Measurements from ENCODE around the gene SBF2. TPM values are rescaled to one million over a fixed set of nuclear protein-coding genes. Genes with fewer than 3 reads are reported as not detected.
A peak's percentile ranks its signal among the peaks of the same experiment; 100 is the strongest.
"Not testable (repeated sequence)": the region's sequence is repeated elsewhere in the genome, so short reads cannot be mapped to it uniquely, and the experiment has no call there.

The SBF2 gene
- total and polyA plus RNA-seq, 9 of the 15 experiments (the other 6 are each of a cell fraction or from before 2014, with no cell fraction given) = 0.80 to 9.5 (median 5.0) TPM

- TF ChIP-seq ZNF316 (IDR thresholded peaks at IDR 0.05) = peak; percentile 74
These were observed 163.1 kb downstream of the SBF2 start (continued) for GRCh38 chr11:10130875-10131274.

- H3K36me3 ChIP-seq (ENCODE audit: control insufficient read depth, insufficient read depth, low read length); ATAC-seq; H3K4me2 ChIP-seq (ENCODE audit: insufficient read depth, low read length); H3K27me3 ChIP-seq (ENCODE audit: control insufficient read depth in 2 of 2, insufficient read depth in 2 of 2, low read length in 2 of 2); FAIRE-seq; H3K27ac ChIP-seq (ENCODE audit: extremely low read depth, low read depth, low read length); in situ Hi-C loops (cut with MboI); H3K9ac ChIP-seq (ENCODE audit: insufficient read depth in 1 of 2, low read depth in 2 of 2, low read length in 2 of 2); BruUV-seq (replicated peaks); H3K9me1 ChIP-seq (ENCODE audit: control insufficient read depth, insufficient read depth, low read length); H3K4me1 ChIP-seq (replicated peaks in 1 of 2; ENCODE audit: control insufficient read depth in 2 of 2, insufficient read depth in 2 of 2, low read length in 2 of 2); H3K9me3 ChIP-seq (replicated peaks; ENCODE audit: control insufficient read depth, insufficient read depth, low read depth, low read length); DNase-seq (ENCODE audit: extremely low read depth in 1 of 4, low spot score in 3 of 4); H3K4me3 ChIP-seq; CTCF ChIA-PET (ENCODE audit: low intra/inter-chr PET ratio); H3K79me2 ChIP-seq (ENCODE audit: control insufficient read depth, insufficient read depth, low read length); H2AFZ ChIP-seq (ENCODE audit: low read depth, low read length); H4K20me1 ChIP-seq (replicated peaks; ENCODE audit: control insufficient read depth, insufficient read depth, low read length): not testable (repeated sequence)
- 8% methylated on average over 8 of the region's 8 CpGs for WGBS (ENCODE audit: insufficient coverage, low coverage, missing lambda C conversion rate)
- POLR2A ChIA-PET = interaction anchor here (0.6 kb wide), 1 partner anchor 318 kb away, joined by 4 read pairs; no protein-coding TSS in a partner anchor
- intact Hi-C loops (cut with micrococcal nuclease) = loop anchor here (10.0 kb wide), 1 partner anchor 56 kb away; no protein-coding TSS in a partner anchor
These were observed 164.8 kb downstream of the SBF2 start for GRCh38 chr11:10129184-10129583.

- H3K9me1 ChIP-seq (ENCODE audit: control insufficient read depth, insufficient read depth, low read length) = no peaks in the 10 kb centered on the region
- H3K36me3 ChIP-seq (ENCODE audit: control insufficient read depth, insufficient read depth, low read length) = no peaks in the 10 kb centered on the region
- no peaks in the 10 kb centered on the region for H3K9me3 ChIP-seq (replicated peaks; ENCODE audit: control insufficient read depth, insufficient read depth, low read depth, low read length)
- ATAC-seq = no peak
- H3K79me2 ChIP-seq (ENCODE audit: control insufficient read depth, insufficient read depth, low read length) = no peaks in the 10 kb centered on the region
- intact Hi-C loops (cut with micrococcal nuclease) = loop anchor here (10.0 kb wide), 1 partner anchor 59 kb away; no protein-coding TSS in a partner anchor
- in situ Hi-C loops (cut with MboI) = no loop called here
- TF ChIP-seq HDAC8 (tag; IDR thresholded peaks at IDR 0.05) = no peak
- TF ChIP-seq CEBPG (CRISPR knock-in tag; IDR thresholded peaks at IDR 0.05) = no peak
- peak; percentile 12 to 28; a peak in 1 of 4 replicates for TF ChIP-seq CEBPG (tag; conservative IDR thresholded peaks at IDR 0.05 in 1 of 2, IDR thresholded peaks at IDR 0.05 in 1 of 2)
- TF ChIP-seq PHF20 (IDR thresholded peaks at IDR 0.05; ENCODE audit: partially characterized antibody) = no peak
- TF ChIP-seq CHD4 (IDR thresholded peaks at IDR 0.05; ENCODE audit: insufficient read depth, insufficient replicate concordance, low read depth, low read length, poor library complexity, severe bottlenecking) = no peak
- no TSS peak for BruUV-seq (replicated peaks)
- ChIA-PET POLR2A (no interaction called here), CTCF (ENCODE audit: low intra/inter-chr PET ratio) (no interaction called here)
- no peak overlapping the region for H3K4me3 ChIP-seq
- H2AFZ ChIP-seq (ENCODE audit: low read depth, low read length) = no peak overlapping the region
- 0% methylated on average over 2 of the region's 2 CpGs for WGBS (ENCODE audit: insufficient coverage, low coverage, missing lambda C conversion rate)
- no peak for FAIRE-seq
- no peak overlapping the region for H3K9ac ChIP-seq (ENCODE audit: insufficient read depth in 1 of 2, low read depth in 2 of 2, low read length in 2 of 2)
- DNase-seq (ENCODE audit: extremely low read depth in 1 of 4, low spot score in 3 of 4) = no peak
- H3K4me2 ChIP-seq (ENCODE audit: insufficient read depth, low read length) = no peak overlapping the region
- H4K20me1 ChIP-seq (replicated peaks; ENCODE audit: control insufficient read depth, insufficient read depth, low read length) = no peaks in the 10 kb centered on the region
- peaks cover 0 to 4% of the 10 kb centered on the region in 2 experiments; a peak in 1 of 5 replicates for H3K27me3 ChIP-seq (ENCODE audit: control insufficient read depth in 2 of 2, insufficient read depth in 2 of 2, low read length in 2 of 2)
- no peak overlapping the region for H3K27ac ChIP-seq (ENCODE audit: extremely low read depth, low read depth, low read length)
- no peaks in the 10 kb centered on the region for H3K4me1 ChIP-seq (replicated peaks in 1 of 2; ENCODE audit: control insufficient read depth in 2 of 2, insufficient read depth in 2 of 2, low read length in 2 of 2)
These were observed 168.4 kb downstream of the SBF2 start for GRCh38 chr11:10125522-10126133.
